Endothelial cell of umbilical vein (primary cell): ENCODE results near the gene GLP2R. TPM values are rescaled to one million over a fixed set of nuclear protein-coding genes. Genes with fewer than 3 reads are reported as not detected.

Experiments used
- BruUV-seq: library from RNA; stranded (reverse); fragments of 400-500 nt; replicated peaks from 2 replicates; lab custom pipeline; 2021; lab: Mats Ljungman, UMichigan
- CTCF ChIA-PET: fragments of 300-600, 350-600 bp; sonication (Branson Sonifier 250); formaldehyde crosslinking; loops from one replicate; lab custom pipeline; 2021; ENCODE audit warnings: antibody characterized with exemption, inconsistent platforms; lab: Charles Lee
- POLR2A ChIA-PET: fragments of 300-600, 350-600 bp; sonication (Branson Sonifier 250); formaldehyde crosslinking; loops from one replicate; lab custom pipeline; 2021; ENCODE audit warnings: antibody characterized with exemption, inconsistent platforms; lab: Charles Lee
- DNase-seq: peaks from one replicate; pipeline ENCODE4 v3.0.0-alpha.2; 2011; ENCODE audit warnings: low read depth, low spot score
- FAIRE-seq: peaks from 2 replicates; lab custom pipeline; 2011; peaks lifted over from hg19 to GRCh38; lab: Jason Lieb, UNC
- H2AFZ ChIP-seq: 2 replicates; pipeline ENCODE4 v1.6.0; 2012; ENCODE audit warnings: low read depth, low read length, control low read depth, inconsistent platforms
- H3K27ac ChIP-seq: 2 replicates; pipeline ENCODE4 v1.5.1; 2011; ENCODE audit warnings: low read depth, mild to moderate bottlenecking, control low read depth, low read length, moderate library complexity; ENCODE audit not compliant: insufficient read depth
- H3K27me3 ChIP-seq, 2 experiments: 2 replicates each; pipeline versions ENCODE4 v1.6.0 to v1.6.1; 2011; ENCODE audit warnings: low read length in 2 of 2, mixed read lengths in 1 of 2; ENCODE audit not compliant: control insufficient read depth in 2 of 2, insufficient read depth in 2 of 2
- H3K36me3 ChIP-seq, 2 experiments: 2 replicates in 1 of 2; 3 replicates in 1 of 2; pipeline ENCODE4 v1.5.1; 2011; ENCODE audit warnings: low read length in 2 of 2, mild to moderate bottlenecking in 1 of 2, moderate library complexity in 1 of 2; ENCODE audit not compliant: control insufficient read depth in 2 of 2, insufficient read depth in 2 of 2; ENCODE audit errors: extremely low read depth in 1 of 2
- H3K4me1 ChIP-seq: 3 replicates; pipeline ENCODE4 v1.5.1; 2011; ENCODE audit warnings: mild to moderate bottlenecking, low read length; ENCODE audit not compliant: control insufficient read depth, insufficient read depth; ENCODE audit errors: extremely low read depth
- H3K4me2 ChIP-seq: 2 replicates; pipeline ENCODE4 v1.6.1; 2011; ENCODE audit warnings: low read length, control low read depth, mixed read lengths; ENCODE audit not compliant: insufficient read depth
- H3K4me3 ChIP-seq, 3 experiments: fragments of 200-600 bp in 1 of 3; sonication (generic), shearing (Covaris generic) in 1 of 3; replicated peaks in 1 of 3; 2 replicates each; pipeline ENCODE4 v1.5.1; 2011 to 2016; ENCODE audit warnings: control low read depth in 3 of 3, low read length in 3 of 3, mild to moderate bottlenecking in 2 of 3, inconsistent platforms in 1 of 3, low read depth in 1 of 3, moderate library complexity in 1 of 3; ENCODE audit not compliant: insufficient read depth in 1 of 3
- H3K79me2 ChIP-seq: 2 replicates; pipeline ENCODE4 v1.6.0; 2012; ENCODE audit warnings: low read length, inconsistent platforms; ENCODE audit not compliant: control insufficient read depth, insufficient read depth
- H3K9ac ChIP-seq: replicated peaks from 2 replicates; pipeline ENCODE3; 2011; ENCODE audit warnings: low read length, control low read depth; ENCODE audit not compliant: insufficient read depth; ENCODE audit errors: extremely low read depth
- H3K9me1 ChIP-seq: replicated peaks from 3 replicates; pipeline ENCODE4 v1.6.0; 2011; ENCODE audit warnings: mild to moderate bottlenecking, low read length; ENCODE audit not compliant: control insufficient read depth, insufficient read depth; ENCODE audit errors: extremely low read depth
- H3K9me3 ChIP-seq: replicated peaks from 2 replicates; pipeline ENCODE4 v1.5.1; 2012; ENCODE audit warnings: low read length, inconsistent platforms; ENCODE audit not compliant: control insufficient read depth, insufficient read depth
- H4K20me1 ChIP-seq: replicated peaks from 2 replicates; pipeline ENCODE3; 2011; ENCODE audit warnings: mild to moderate bottlenecking, low read length; ENCODE audit not compliant: control insufficient read depth, insufficient read depth; ENCODE audit errors: extremely low read depth
- CTCF ChIP-seq, 2 donors: IDR thresholded peaks; 1 replicate in 1 of 2; 2 replicates in 1 of 2; pipeline ENCODE4 v1.5.1; 2011; ENCODE audit warnings: low read length in 2 of 2, mild to moderate bottlenecking in 2 of 2, moderate library complexity in 2 of 2, control low read depth in 1 of 2, inconsistent platforms in 1 of 2, low read depth in 1 of 2; ENCODE audit not compliant: insufficient read depth in 1 of 2; ENCODE audit errors: extremely low read depth in 1 of 2
- EZH2 ChIP-seq: IDR thresholded peaks from 2 replicates; pipeline ENCODE4 v1.6.1; 2012; ENCODE audit warnings: borderline replicate concordance, low read depth, mild to moderate bottlenecking, moderate library complexity, low read length, inconsistent platforms; ENCODE audit not compliant: severe bottlenecking
- FOS ChIP-seq: IDR thresholded peaks from 2 replicates; pipeline ENCODE4 v1.6.1; 2011; ENCODE audit warnings: mild to moderate bottlenecking, low read length, moderate library complexity, borderline replicate concordance; ENCODE audit not compliant: insufficient read depth
- GATA2 ChIP-seq: IDR thresholded peaks from 2 replicates; pipeline ENCODE4 v1.7.0; 2011; ENCODE audit warnings: low read depth, mild to moderate bottlenecking, moderate library complexity, mixed read lengths, low read length; ENCODE audit not compliant: insufficient read length, insufficient read depth
- MYC ChIP-seq: IDR thresholded peaks from one replicate; pipeline ENCODE4 v1.6.1; 2011; ENCODE audit warnings: mild to moderate bottlenecking, low read depth, low read length
- POLR2AphosphoS5 ChIP-seq: IDR thresholded peaks from 2 replicates; pipeline ENCODE4 v1.6.1; 2012; ENCODE audit warnings: low read depth, mild to moderate bottlenecking, control low read depth, low read length, moderate library complexity; ENCODE audit not compliant: insufficient read depth
- dilution Hi-C: fragments of 300-500 bp; cut with MboI; formaldehyde crosslinking; loops from one replicate; pipeline ENCODE4 v1.15.0; 2019; ENCODE audit warnings: low sequenced_read_pairs; ENCODE audit not compliant: extremely low pct_ligation_motif_present
- intact Hi-C: fragments of 100-400 bp; cut with micrococcal nuclease; formaldehyde crosslinking; loops from one replicate; pipeline ENCODE4 v1.10.0; 2022
- polyA plus RNA-seq, 4 experiments: library from polyadenylated mRNA; depleted of rRNA in 3 of 4; stranded (reverse) in 3 of 4; unstranded in 1 of 4; fragments of >200 nt; gene quantifications; 2 replicates each; pipeline versions ENCODE4 v1.2.1 to v1.2.3, GENCODE V29; 2011 to 2012; ENCODE audit warnings: missing spikeins in 1 of 4
- total RNA-seq: library from RNA; stranded (reverse); gene quantifications from 2 replicates; pipeline ENCODE4 v1.2.3, GENCODE V29; 2021

GLP2R gene
- total and polyA plus RNA-seq, 2 donors (not counting 3 experiments of a cell fraction or from before 2014, with no cell fraction given) = not detected

- H3K9ac ChIP-seq = no peak overlapping the region
- no peak overlapping the region for H3K4me2 ChIP-seq
- no peaks in the 10 kb centered on the region for H3K9me3 ChIP-seq
- no peaks in the 10 kb centered on the region for H3K9me1 ChIP-seq
- H3K4me3 ChIP-seq = no peak overlapping the region
- no peaks in the 10 kb centered on the region for H3K4me1 ChIP-seq
- H3K27ac ChIP-seq = no peak overlapping the region
- no peaks in the 10 kb centered on the region for H3K79me2 ChIP-seq
- FAIRE-seq = no peak
- POLR2A ChIA-PET = no interaction called here
- no peak for TF ChIP-seq POLR2AphosphoS5
- TF ChIP-seq EZH2 = no peak
- TF ChIP-seq MYC = no peak
- no peak for TF ChIP-seq FOS
- no peak for TF ChIP-seq GATA2
- no peak for TF ChIP-seq CTCF (IDR thresholded peaks at IDR 0.05; ENCODE audit: extremely low read depth in 1 of 2, insufficient read depth in 1 of 2, low read depth in 1 of 2, low read length in 2 of 2)
- BruUV-seq = no TSS peak
- H2AFZ ChIP-seq = no peak overlapping the region
- dilution Hi-C loops (no loop called here), intact Hi-C loops (no loop called here)
- no peak for DNase-seq
- H3K36me3 ChIP-seq = no peaks in the 10 kb centered on the region
- H4K20me1 ChIP-seq = no peaks in the 10 kb centered on the region
- CTCF ChIA-PET = no interaction called here
- no peaks in the 10 kb centered on the region for H3K27me3 ChIP-seq
These were observed 35.4 kb upstream of the GLP2R start for GRCh38 chr17:9790316-9790715.
